GM13976 (cell line): ENCODE data around the gene TCF3.

Experiments
- DNase-seq: peaks from one replicate; pipeline ENCODE4 v3.0.0; 2012; ENCODE audit warnings: low spot score
- CTCF ChIP-seq: IDR thresholded peaks from 2 replicates; pipeline ENCODE4 v1.5.1; 2012; ENCODE audit warnings: borderline replicate concordance, mild to moderate bottlenecking; ENCODE audit not compliant: insufficient read depth; ENCODE audit errors: extremely low read depth, missing control alignments, control extremely low read depth
- in situ Hi-C: fragments of 300-500 bp; cut with MboI; formaldehyde crosslinking; loops from one replicate; pipeline ENCODE4 v1.12.0; 2022; ENCODE audit warnings: low sequenced_read_pairs, mixed read lengths, inconsistent platforms; ENCODE audit not compliant: unreplicated experiment

TCF3 gene

GRCh38 chr19:1569997-1570396 lies 82.4 kb downstream of the TCF3 start:
- no peak for TF ChIP-seq CTCF
- no peak for DNase-seq
- in situ Hi-C loops: no loop called here

GRCh38 chr19:1568320-1569019 lies 83.9 kb downstream of the TCF3 start, which contains the start of gene MEX3D:
MEX3D (minus strand) TSS chr19:1568325; CDS start chr19:1568058, 267 bp downstream.
- DNase-seq: peak; percentile 100
- in situ Hi-C loops: no loop called here
- TF ChIP-seq CTCF: no peak

GRCh38 chr19:1567848-1568227 lies 84.6 kb downstream of the TCF3 start:
- in situ Hi-C loops: no loop called here
- no peak for TF ChIP-seq CTCF
- DNase-seq: no peak

GRCh38 chr19:1567116-1567847 lies 85.1 kb downstream of the TCF3 start:
- in situ Hi-C loops: no loop called here
- DNase-seq: no peak
- no peak for TF ChIP-seq CTCF

GRCh38 chr19:1566392-1567115 lies 85.9 kb downstream of the TCF3 start:
- DNase-seq: no peak
- in situ Hi-C loops: no loop called here
- no peak for TF ChIP-seq CTCF

- DNase-seq: no peak
- TF ChIP-seq CTCF: no peak
- in situ Hi-C loops: no loop called here
Measured at GRCh38 chr19:1563251-1563650, 89.2 kb downstream of the TCF3 start.
